ENCODE results near the gene NCOA4.

DNA sequence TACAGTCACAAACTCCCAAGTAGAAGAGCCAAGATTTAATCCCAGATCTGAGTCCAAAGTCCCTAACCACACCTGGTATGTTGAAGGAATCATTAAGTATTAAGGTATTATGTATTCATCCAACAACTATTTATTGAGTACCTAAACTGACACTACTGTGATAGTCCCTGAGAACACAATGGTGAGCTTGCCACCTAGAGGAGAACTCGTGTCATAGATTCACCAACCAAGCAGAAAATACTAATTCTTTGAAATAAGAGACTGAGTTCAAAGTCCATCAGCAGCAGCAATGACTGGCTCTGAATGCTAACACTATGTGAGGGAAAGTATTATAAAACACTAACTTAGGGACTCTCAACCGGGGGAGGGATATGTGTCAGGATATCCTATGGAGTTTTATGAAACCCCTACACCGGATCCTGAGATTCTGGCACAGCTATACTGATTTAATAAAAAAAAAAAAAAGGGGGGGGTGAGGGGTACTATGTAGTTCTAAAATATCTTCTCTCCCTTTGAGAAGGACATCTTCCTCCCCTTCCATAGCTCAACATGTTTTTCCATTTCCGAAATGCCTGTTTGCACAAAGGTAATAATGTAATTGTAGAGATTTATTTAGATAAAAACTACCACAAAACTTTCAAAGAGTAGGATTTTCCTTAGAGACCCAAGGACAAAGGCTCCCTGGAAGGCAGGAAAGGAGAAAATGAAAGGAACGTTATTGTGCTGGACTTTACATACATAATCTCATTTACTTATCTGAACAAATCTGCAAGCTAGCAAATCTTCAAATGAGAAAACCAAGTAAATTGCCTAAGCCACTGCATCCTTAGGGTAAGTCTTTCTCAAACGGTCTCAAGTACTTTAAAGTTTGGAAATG is 1.6 kb downstream of the NCOA4 start:
- TF ChIP-seq, protein P1, sequence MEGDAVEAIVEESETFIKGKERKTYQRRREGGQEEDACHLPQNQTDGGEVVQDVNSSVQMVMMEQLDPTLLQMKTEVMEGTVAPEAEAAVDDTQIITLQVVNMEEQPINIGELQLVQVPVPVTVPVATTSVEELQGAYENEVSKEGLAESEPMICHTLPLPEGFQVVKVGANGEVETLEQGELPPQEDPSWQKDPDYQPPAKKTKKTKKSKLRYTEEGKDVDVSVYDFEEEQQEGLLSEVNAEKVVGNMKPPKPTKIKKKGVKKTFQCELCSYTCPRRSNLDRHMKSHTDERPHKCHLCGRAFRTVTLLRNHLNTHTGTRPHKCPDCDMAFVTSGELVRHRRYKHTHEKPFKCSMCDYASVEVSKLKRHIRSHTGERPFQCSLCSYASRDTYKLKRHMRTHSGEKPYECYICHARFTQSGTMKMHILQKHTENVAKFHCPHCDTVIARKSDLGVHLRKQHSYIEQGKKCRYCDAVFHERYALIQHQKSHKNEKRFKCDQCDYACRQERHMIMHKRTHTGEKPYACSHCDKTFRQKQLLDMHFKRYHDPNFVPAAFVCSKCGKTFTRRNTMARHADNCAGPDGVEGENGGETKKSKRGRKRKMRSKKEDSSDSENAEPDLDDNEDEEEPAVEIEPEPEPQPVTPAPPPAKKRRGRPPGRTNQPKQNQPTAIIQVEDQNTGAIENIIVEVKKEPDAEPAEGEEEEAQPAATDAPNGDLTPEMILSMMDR (IDR thresholded peaks at IDR 0.05) = no peak; the same call in 1 of the 2 replicates
- TF ChIP-seq CBFB (CRISPR knock-in tag; IDR thresholded peaks at IDR 0.05; ENCODE audit: low read depth) (no peak), CREB1 (CRISPR knock-in tag; IDR thresholded peaks at IDR 0.05) (no peak), FOXK1 (CRISPR knock-in tag; IDR thresholded peaks at IDR 0.05) (no peak), ZNF138 (CRISPR knock-in tag; conservative IDR thresholded peaks at IDR 0.05) (no peak), FOXJ3 (CRISPR knock-in tag; IDR thresholded peaks at IDR 0.05; ENCODE audit: borderline replicate concordance) (no peak), EMX1 (CRISPR knock-in tag; IDR thresholded peaks at IDR 0.05) (no peak), MXD4 (CRISPR knock-in tag; IDR thresholded peaks at IDR 0.05; ENCODE audit: borderline replicate concordance) (no peak), JUN (CRISPR knock-in tag; IDR thresholded peaks at IDR 0.05) (no peak)
- TF ChIP-seq, protein P2, sequence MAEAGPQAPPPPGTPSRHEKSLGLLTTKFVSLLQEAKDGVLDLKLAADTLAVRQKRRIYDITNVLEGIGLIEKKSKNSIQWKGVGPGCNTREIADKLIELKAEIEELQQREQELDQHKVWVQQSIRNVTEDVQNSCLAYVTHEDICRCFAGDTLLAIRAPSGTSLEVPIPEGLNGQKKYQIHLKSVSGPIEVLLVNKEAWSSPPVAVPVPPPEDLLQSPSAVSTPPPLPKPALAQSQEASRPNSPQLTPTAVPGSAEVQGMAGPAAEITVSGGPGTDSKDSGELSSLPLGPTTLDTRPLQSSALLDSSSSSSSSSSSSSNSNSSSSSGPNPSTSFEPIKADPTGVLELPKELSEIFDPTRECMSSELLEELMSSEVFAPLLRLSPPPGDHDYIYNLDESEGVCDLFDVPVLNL (CRISPR knock-in tag; IDR thresholded peaks at IDR 0.05; ENCODE audit: borderline replicate concordance, low read depth) = no peak

All from WTC11 (cell line).